ENCODE measurements around the gene TRAPPC2. TPM values are rescaled to one million over a fixed set of nuclear protein-coding genes. Genes with fewer than 3 reads are reported as not detected.

Gene TRAPPC2
- 10.4 and 12.5 TPM in 2 replicates for polyA plus RNA-seq (2012; rRNA removed)
- 11.0 and 12.0 TPM in 2 replicates for polyA plus RNA-seq (2012; cell fraction: cytosol; rRNA removed)
- 14.3 and 22.0 TPM in 2 replicates for polyA plus RNA-seq (2012; cell fraction: nucleus; rRNA removed)

DNA sequence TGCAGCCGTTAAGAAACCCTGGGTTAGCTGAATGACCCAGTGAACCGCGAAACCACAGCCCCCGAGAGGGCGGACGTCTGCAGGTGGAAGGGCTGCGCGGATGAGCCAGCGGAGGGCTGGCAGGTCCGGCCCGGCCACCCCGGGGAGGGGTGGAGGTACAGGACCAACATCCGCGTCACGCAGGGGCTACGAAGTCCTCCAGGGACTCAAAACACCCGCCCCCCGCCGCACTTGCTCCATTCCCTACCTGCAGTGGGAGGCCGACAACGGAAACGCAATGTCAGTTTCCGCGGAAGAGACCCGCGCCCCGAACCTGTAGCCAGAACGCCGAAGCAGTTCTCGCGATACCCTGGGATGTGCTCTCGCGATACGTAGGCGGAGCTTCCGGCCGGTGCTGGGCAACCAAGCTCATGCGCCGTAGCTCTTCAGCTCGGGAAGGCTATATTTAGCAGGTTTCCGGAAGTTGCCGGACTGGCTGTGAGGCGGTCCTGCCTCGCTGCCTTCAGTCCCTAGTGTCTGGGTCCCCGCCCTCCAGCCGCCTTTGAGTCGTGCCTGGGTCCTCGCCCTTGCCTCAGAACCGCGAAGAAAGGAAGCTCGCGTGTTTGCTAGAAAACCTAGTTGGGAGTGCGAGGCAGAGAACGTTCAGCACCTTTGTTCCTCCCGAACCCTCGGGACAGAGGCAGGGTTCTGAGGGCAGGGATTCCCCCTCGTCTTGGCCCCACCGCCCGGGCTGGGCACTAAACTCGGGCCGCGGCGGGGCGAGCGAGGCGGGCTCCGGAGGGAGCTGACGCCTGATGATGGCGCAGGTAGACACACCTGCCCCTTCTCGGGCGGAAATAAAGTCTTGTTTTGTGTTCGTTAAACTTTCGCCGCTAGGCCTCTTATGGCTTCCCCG is at the start of gene TRAPPC2, which contains the start of gene OFD1:
TSS of gene TRAPPC2 (minus strand) at position 343 of the 895 bp plus-strand sequence. CDS start 14,657 bp downstream, outside the sequence.
TSS of gene OFD1 (plus strand) at position 471 of the 895 bp plus-strand sequence. CDS start at position 795, 324 bp downstream.
- Histone ChIP-seq H3K9me2 (no peaks in the 10 kb centered on the region), H3K4me2 (peak within 1 kb of the TSS; percentile 89), H2AFZ (ENCODE audit: low read depth) (peak within 1 kb of the TSS; percentile 85), H3F3A (replicated peaks; ENCODE audit: insufficient read depth) (no peaks in the 10 kb centered on the region), H3K27ac (ENCODE audit: low read depth in 2 of 2, low read length in 1 of 2) (peak within 1 kb of the TSS; percentile 86 to 97), H4K20me1 (ENCODE audit: insufficient read depth) (no peaks in the 10 kb centered on the region), H3K79me2 (ENCODE audit: insufficient read depth) (peaks cover 60% of the 10 kb centered on the region), H3K27me3 (ENCODE audit: insufficient read depth) (no peaks in the 10 kb centered on the region), H3K4me3 (ENCODE audit: low read depth in 2 of 2, low read length in 1 of 2) (peak within 1 kb of the TSS; percentile 85 to 95), H3K9ac (peak within 1 kb of the TSS; percentile 95), H3K9me3 (no peaks in the 10 kb centered on the region), H3K36me3 (replicated peaks in 1 of 2; ENCODE audit: control insufficient read depth in 1 of 2, insufficient read depth in 2 of 2, low read length in 1 of 2) (peaks cover 21 to 30% of the 10 kb centered on the region in 2 experiments), H3K4me1 (ENCODE audit: control insufficient read depth in 1 of 2, insufficient read depth in 2 of 2, low read depth in 1 of 2, low read length in 1 of 2) (peaks cover 4 to 19% of the 10 kb centered on the region in 2 experiments; a peak in 3 of 4 replicates)
- POLR2A ChIA-PET, result interaction anchor here (0.8 to 2.0 kb wide), 5 partner anchors 13 to 295 kb away, joined by 3 to 13 read pairs (median 6); partner anchors contain the start of genes GEMIN8, RAB9A and TCEANC
- DNase-seq, result peak; percentile 96
- CTCF ChIA-PET, result interaction anchor here (0.7 to 1.7 kb wide), 6 partner anchors 12 to 788 kb away, joined by 3 to 6 read pairs (median 4); partner anchors contain the start of gene GEMIN8
- WGBS (ENCODE audit: low lambda C conversion rate), result 1% methylated on average over 39 of the region's 75 CpGs
- TF ChIP-seq ELF1 (IDR thresholded peaks at IDR 0.05) (peak; percentile 87; the same call in 1 of the 2 replicates), FOXJ3 (CRISPR knock-in tag; IDR thresholded peaks at IDR 0.05) (peak; percentile 23; the same call in 1 of the 2 replicates), GABPA (IDR thresholded peaks at IDR 0.05; ENCODE audit: low read depth) (peak; percentile 82), CHD2 (IDR thresholded peaks at IDR 0.05; ENCODE audit: low read length, partially characterized antibody) (peak; percentile 100), RFX5 (IDR thresholded peaks at IDR 0.05; ENCODE audit: low read length) (no peak), MXI1 (IDR thresholded peaks at IDR 0.05; ENCODE audit: low read depth, low read length) (peak; percentile 90), MEF2A (IDR thresholded peaks at IDR 0.05; ENCODE audit: borderline replicate concordance, low read depth) (peak; percentile 96), RAD21 (IDR thresholded peaks at IDR 0.05; ENCODE audit: low read length) (no peak), SMC3 (IDR thresholded peaks at IDR 0.05; ENCODE audit: low read depth, low read length) (no peak), TCF12 (IDR thresholded peaks at IDR 0.05) (peak; percentile 30; the same call in 1 of the 2 replicates), SIN3A (IDR thresholded peaks at IDR 0.05; ENCODE audit: borderline replicate concordance, low read depth, low read length) (peak; percentile 95), JUND (IDR thresholded peaks at IDR 0.05) (no peak), TAF1 (IDR thresholded peaks at IDR 0.05; ENCODE audit: borderline replicate concordance, low read depth, low read length) (peak; percentile 54; the same call in 1 of the 2 replicates), FOXM1 (IDR thresholded peaks at IDR 0.05; ENCODE audit: low read depth) (no peak), TEAD4 (IDR thresholded peaks at IDR 0.05; ENCODE audit: borderline replicate concordance, insufficient read depth) (no peak)
- TF ChIP-seq, protein P1, sequence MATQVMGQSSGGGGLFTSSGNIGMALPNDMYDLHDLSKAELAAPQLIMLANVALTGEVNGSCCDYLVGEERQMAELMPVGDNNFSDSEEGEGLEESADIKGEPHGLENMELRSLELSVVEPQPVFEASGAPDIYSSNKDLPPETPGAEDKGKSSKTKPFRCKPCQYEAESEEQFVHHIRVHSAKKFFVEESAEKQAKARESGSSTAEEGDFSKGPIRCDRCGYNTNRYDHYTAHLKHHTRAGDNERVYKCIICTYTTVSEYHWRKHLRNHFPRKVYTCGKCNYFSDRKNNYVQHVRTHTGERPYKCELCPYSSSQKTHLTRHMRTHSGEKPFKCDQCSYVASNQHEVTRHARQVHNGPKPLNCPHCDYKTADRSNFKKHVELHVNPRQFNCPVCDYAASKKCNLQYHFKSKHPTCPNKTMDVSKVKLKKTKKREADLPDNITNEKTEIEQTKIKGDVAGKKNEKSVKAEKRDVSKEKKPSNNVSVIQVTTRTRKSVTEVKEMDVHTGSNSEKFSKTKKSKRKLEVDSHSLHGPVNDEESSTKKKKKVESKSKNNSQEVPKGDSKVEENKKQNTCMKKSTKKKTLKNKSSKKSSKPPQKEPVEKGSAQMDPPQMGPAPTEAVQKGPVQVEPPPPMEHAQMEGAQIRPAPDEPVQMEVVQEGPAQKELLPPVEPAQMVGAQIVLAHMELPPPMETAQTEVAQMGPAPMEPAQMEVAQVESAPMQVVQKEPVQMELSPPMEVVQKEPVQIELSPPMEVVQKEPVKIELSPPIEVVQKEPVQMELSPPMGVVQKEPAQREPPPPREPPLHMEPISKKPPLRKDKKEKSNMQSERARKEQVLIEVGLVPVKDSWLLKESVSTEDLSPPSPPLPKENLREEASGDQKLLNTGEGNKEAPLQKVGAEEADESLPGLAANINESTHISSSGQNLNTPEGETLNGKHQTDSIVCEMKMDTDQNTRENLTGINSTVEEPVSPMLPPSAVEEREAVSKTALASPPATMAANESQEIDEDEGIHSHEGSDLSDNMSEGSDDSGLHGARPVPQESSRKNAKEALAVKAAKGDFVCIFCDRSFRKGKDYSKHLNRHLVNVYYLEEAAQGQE (IDR thresholded peaks at IDR 0.05; ENCODE audit: low read depth, low read length), result peak; percentile 29; the same call in 1 of the 2 replicates
- TF ChIP-seq, protein P2, sequence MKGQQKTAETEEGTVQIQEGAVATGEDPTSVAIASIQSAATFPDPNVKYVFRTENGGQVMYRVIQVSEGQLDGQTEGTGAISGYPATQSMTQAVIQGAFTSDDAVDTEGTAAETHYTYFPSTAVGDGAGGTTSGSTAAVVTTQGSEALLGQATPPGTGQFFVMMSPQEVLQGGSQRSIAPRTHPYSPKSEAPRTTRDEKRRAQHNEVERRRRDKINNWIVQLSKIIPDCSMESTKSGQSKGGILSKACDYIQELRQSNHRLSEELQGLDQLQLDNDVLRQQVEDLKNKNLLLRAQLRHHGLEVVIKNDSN (IDR thresholded peaks at IDR 0.05; ENCODE audit: borderline replicate concordance, low read depth), result no peak
- TF ChIP-seq, protein P3, sequence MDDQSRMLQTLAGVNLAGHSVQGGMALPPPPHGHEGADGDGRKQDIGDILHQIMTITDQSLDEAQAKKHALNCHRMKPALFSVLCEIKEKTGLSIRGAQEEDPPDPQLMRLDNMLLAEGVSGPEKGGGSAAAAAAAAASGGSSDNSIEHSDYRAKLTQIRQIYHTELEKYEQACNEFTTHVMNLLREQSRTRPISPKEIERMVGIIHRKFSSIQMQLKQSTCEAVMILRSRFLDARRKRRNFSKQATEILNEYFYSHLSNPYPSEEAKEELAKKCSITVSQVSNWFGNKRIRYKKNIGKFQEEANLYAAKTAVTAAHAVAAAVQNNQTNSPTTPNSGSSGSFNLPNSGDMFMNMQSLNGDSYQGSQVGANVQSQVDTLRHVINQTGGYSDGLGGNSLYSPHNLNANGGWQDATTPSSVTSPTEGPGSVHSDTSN (IDR thresholded peaks at IDR 0.05), result no peak
- TF ChIP-seq, protein P4, sequence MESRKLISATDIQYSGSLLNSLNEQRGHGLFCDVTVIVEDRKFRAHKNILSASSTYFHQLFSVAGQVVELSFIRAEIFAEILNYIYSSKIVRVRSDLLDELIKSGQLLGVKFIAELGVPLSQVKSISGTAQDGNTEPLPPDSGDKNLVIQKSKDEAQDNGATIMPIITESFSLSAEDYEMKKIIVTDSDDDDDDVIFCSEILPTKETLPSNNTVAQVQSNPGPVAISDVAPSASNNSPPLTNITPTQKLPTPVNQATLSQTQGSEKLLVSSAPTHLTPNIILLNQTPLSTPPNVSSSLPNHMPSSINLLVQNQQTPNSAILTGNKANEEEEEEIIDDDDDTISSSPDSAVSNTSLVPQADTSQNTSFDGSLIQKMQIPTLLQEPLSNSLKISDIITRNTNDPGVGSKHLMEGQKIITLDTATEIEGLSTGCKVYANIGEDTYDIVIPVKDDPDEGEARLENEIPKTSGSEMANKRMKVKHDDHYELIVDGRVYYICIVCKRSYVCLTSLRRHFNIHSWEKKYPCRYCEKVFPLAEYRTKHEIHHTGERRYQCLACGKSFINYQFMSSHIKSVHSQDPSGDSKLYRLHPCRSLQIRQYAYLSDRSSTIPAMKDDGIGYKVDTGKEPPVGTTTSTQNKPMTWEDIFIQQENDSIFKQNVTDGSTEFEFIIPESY (IDR thresholded peaks at IDR 0.05; ENCODE audit: borderline replicate concordance, low read depth), result peak; percentile 100
- TF ChIP-seq, protein P5, sequence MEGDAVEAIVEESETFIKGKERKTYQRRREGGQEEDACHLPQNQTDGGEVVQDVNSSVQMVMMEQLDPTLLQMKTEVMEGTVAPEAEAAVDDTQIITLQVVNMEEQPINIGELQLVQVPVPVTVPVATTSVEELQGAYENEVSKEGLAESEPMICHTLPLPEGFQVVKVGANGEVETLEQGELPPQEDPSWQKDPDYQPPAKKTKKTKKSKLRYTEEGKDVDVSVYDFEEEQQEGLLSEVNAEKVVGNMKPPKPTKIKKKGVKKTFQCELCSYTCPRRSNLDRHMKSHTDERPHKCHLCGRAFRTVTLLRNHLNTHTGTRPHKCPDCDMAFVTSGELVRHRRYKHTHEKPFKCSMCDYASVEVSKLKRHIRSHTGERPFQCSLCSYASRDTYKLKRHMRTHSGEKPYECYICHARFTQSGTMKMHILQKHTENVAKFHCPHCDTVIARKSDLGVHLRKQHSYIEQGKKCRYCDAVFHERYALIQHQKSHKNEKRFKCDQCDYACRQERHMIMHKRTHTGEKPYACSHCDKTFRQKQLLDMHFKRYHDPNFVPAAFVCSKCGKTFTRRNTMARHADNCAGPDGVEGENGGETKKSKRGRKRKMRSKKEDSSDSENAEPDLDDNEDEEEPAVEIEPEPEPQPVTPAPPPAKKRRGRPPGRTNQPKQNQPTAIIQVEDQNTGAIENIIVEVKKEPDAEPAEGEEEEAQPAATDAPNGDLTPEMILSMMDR (IDR thresholded peaks at IDR 0.05), result no peak
- TF ChIP-seq, protein P6, sequence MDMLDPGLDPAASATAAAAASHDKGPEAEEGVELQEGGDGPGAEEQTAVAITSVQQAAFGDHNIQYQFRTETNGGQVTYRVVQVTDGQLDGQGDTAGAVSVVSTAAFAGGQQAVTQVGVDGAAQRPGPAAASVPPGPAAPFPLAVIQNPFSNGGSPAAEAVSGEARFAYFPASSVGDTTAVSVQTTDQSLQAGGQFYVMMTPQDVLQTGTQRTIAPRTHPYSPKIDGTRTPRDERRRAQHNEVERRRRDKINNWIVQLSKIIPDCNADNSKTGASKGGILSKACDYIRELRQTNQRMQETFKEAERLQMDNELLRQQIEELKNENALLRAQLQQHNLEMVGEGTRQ (IDR thresholded peaks at IDR 0.05; ENCODE audit: borderline replicate concordance, low read depth, low read length), result no peak
